DOHH2 (cell line): Measurements from ENCODE around the gene NCKAP5.

Experiments used
- H3F3A ChIP-seq: fragments of 200-600 bp; sonication (generic), shearing (Covaris generic); 2 replicates; pipeline ENCODE4 v1.6.0; 2016; ENCODE audit warnings: antibody characterized with exemption, mild to moderate bottlenecking; ENCODE audit not compliant: control insufficient read depth, insufficient read depth
- H3K27ac ChIP-seq: fragments of 200-600 bp; sonication (generic); 2 replicates; pipeline ENCODE4 v1.5.1; 2014; ENCODE audit warnings: low read depth, mild to moderate bottlenecking, low read length, moderate library complexity
- H3K27me3 ChIP-seq: fragments of 200-600 bp; sonication (generic); 2 replicates; pipeline ENCODE4 v1.6.1; 2014; ENCODE audit warnings: mild to moderate bottlenecking, low read length, mixed read lengths; ENCODE audit not compliant: control insufficient read depth
- H3K36me3 ChIP-seq: fragments of 200-600 bp; sonication (generic); 2 replicates; pipeline ENCODE4 v1.6.1; 2014; ENCODE audit warnings: mild to moderate bottlenecking, low read length, moderate library complexity, mixed read lengths; ENCODE audit not compliant: control insufficient read depth
- H3K4me1 ChIP-seq: fragments of 200-600 bp; sonication (generic); 2 replicates; pipeline ENCODE4 v1.6.1; 2014; ENCODE audit warnings: mild to moderate bottlenecking, low read length, mixed read lengths; ENCODE audit not compliant: control insufficient read depth
- H3K4me2 ChIP-seq: fragments of 200-600 bp; sonication (generic); 2 replicates; pipeline ENCODE4 v1.6.0; 2014; ENCODE audit warnings: mild to moderate bottlenecking, low read length, moderate library complexity
- H3K4me3 ChIP-seq: fragments of 200-600 bp; sonication (generic); 2 replicates; pipeline ENCODE4 v1.5.1; 2014; ENCODE audit warnings: mild to moderate bottlenecking, low read length, mixed read lengths
- H3K79me2 ChIP-seq: fragments of 200-600 bp; sonication (generic); 2 replicates; pipeline ENCODE4 v1.6.1; 2014; ENCODE audit warnings: mild to moderate bottlenecking, low read length, mixed read lengths; ENCODE audit not compliant: control insufficient read depth
- H3K9me2 ChIP-seq: fragments of 200-600 bp; sonication (generic); replicated peaks from 2 replicates; pipeline ENCODE4 v1.6.1; 2014; ENCODE audit warnings: mild to moderate bottlenecking, low read length, mixed read lengths; ENCODE audit not compliant: control insufficient read depth
- H3K9me3 ChIP-seq: fragments of 200-600 bp; sonication (generic); 2 replicates; pipeline ENCODE4 v1.6.1; 2014; ENCODE audit warnings: antibody characterized with exemption, low read length, mixed read lengths; ENCODE audit not compliant: control insufficient read depth, insufficient read depth
- H4K20me1 ChIP-seq: fragments of 200-600 bp; sonication (generic); 2 replicates; pipeline ENCODE4 v1.6.0; 2014; ENCODE audit warnings: low read depth, mild to moderate bottlenecking, antibody characterized with exemption, low read length, moderate library complexity; ENCODE audit not compliant: control insufficient read depth, insufficient read depth
- CTCF ChIP-seq: fragments of 200-600 bp; sonication (generic); IDR thresholded peaks from one replicate; pipeline ENCODE4 v1.5.1; 2014; ENCODE audit warnings: antibody characterized with exemption, mild to moderate bottlenecking, low read depth, low read length; ENCODE audit not compliant: poor library complexity, severe bottlenecking
- EZH2phosphoT487 ChIP-seq: fragments of 200-600 bp; sonication (generic); IDR thresholded peaks from 2 replicates; pipeline ENCODE4 v1.6.1; 2017; ENCODE audit warnings: borderline replicate concordance, mild to moderate bottlenecking, antibody characterized with exemption, low read length, moderate library complexity, mixed read lengths

Gene NCKAP5

GRCh38 chr2:133442393-133442792 is 125.9 kb downstream of the NCKAP5 start:
- no peaks in the 10 kb centered on the region for H3K27me3 ChIP-seq
- H4K20me1 ChIP-seq: no peaks in the 10 kb centered on the region
- H3K9me3 ChIP-seq: no peaks in the 10 kb centered on the region
- no peaks in the 10 kb centered on the region for H3K4me1 ChIP-seq
- no peaks in the 10 kb centered on the region for H3K9me2 ChIP-seq
- no peak for TF ChIP-seq CTCF
- TF ChIP-seq EZH2phosphoT487: no peak
- H3K27ac ChIP-seq: no peak overlapping the region
- H3F3A ChIP-seq: no peaks in the 10 kb centered on the region
- no peaks in the 10 kb centered on the region for H3K79me2 ChIP-seq
- H3K4me3 ChIP-seq: no peak overlapping the region
- no peak overlapping the region for H3K4me2 ChIP-seq
- H3K36me3 ChIP-seq: no peaks in the 10 kb centered on the region

- H4K20me1 ChIP-seq: no peaks in the 10 kb centered on the region
- H3K4me3 ChIP-seq: no peak overlapping the region
- no peak overlapping the region for H3K27ac ChIP-seq
- no peaks in the 10 kb centered on the region for H3F3A ChIP-seq
- H3K9me3 ChIP-seq: no peaks in the 10 kb centered on the region
- H3K4me1 ChIP-seq: no peaks in the 10 kb centered on the region
- no peaks in the 10 kb centered on the region for H3K27me3 ChIP-seq
- TF ChIP-seq CTCF (no peak), EZH2phosphoT487 (no peak)
- H3K9me2 ChIP-seq: no peaks in the 10 kb centered on the region
- H3K4me2 ChIP-seq: no peak overlapping the region
- no peaks in the 10 kb centered on the region for H3K36me3 ChIP-seq
- no peaks in the 10 kb centered on the region for H3K79me2 ChIP-seq
Measured at GRCh38 chr2:133439565-133439920, 128.7 kb downstream of the NCKAP5 start.

GRCh38 chr2:133438848-133439564 is 129.3 kb downstream of the NCKAP5 start:
- no peaks in the 10 kb centered on the region for H3K9me2 ChIP-seq
- H3K79me2 ChIP-seq: no peaks in the 10 kb centered on the region
- H3K27ac ChIP-seq: no peak overlapping the region
- H3K4me1 ChIP-seq: no peaks in the 10 kb centered on the region
- TF ChIP-seq EZH2phosphoT487 (no peak), CTCF (no peak)
- H4K20me1 ChIP-seq: no peaks in the 10 kb centered on the region
- H3K27me3 ChIP-seq: no peaks in the 10 kb centered on the region
- no peak overlapping the region for H3K4me3 ChIP-seq
- H3K4me2 ChIP-seq: no peak overlapping the region
- H3K36me3 ChIP-seq: no peaks in the 10 kb centered on the region
- no peaks in the 10 kb centered on the region for H3K9me3 ChIP-seq
- H3F3A ChIP-seq: no peaks in the 10 kb centered on the region
